Omental fat pad (tissue), 4 donors: ENCODE data around the gene PRKCD. TPM values are rescaled to one million over a fixed set of nuclear protein-coding genes. Genes with fewer than 3 reads are reported as not detected.

Source experiments
- ATAC-seq: fragments of 150-250 bp; one replicate; pipeline ENCODE4 v1.9.1; 2016; ENCODE audit warnings: mild to moderate bottlenecking, moderate library complexity; ENCODE audit not compliant: low FRiP score
- DNase-seq: peaks from one replicate; pipeline ENCODE4 v3.0.0-alpha.2; 2019; ENCODE audit warnings: low spot score
- total RNA-seq, 4 donors: library from RNA; depleted of rRNA; stranded (reverse); fragments of >200 nt; gene quantifications; one replicate each; pipeline ENCODE4 v1.1.0, GENCODE V29; 2016
- TF ChIP-seq, protein P1 (sequence below), 3 donors: fragments of 450-650 bp; IDR thresholded peaks; one replicate each; pipeline ENCODE4 v1.5.1; 2016 to 2017; ENCODE audit warnings: antibody characterized with exemption in 3 of 3, mild to moderate bottlenecking in 3 of 3, moderate library complexity in 2 of 3

The PRKCD gene
- total RNA-seq, 4 donors from 2014 or later: 21.5 to 39.9 (median 30.3) TPM

DNA sequence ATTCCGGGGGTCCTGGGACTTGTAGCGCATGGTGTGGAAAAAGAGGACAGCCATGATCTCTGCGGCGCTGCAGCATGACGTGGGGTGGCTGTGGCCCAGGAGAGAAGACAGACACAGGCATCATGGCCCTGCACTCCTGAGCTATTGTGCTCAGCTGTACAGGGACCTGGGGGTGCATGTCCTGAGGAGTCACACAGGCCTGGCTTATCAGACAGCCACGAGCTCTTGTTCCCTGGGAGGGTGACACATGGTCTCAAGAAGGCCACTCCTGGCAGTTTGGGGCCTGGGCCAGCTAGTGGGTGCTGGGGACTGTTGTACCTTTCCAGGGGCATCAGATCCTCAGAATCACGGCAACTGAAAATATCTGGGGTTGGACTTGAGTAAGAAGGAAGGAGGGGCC, 81.1 kb downstream of the PRKCD start:
- ATAC-seq (no peak), DNase-seq (no peak)
- TF ChIP-seq, protein P1, sequence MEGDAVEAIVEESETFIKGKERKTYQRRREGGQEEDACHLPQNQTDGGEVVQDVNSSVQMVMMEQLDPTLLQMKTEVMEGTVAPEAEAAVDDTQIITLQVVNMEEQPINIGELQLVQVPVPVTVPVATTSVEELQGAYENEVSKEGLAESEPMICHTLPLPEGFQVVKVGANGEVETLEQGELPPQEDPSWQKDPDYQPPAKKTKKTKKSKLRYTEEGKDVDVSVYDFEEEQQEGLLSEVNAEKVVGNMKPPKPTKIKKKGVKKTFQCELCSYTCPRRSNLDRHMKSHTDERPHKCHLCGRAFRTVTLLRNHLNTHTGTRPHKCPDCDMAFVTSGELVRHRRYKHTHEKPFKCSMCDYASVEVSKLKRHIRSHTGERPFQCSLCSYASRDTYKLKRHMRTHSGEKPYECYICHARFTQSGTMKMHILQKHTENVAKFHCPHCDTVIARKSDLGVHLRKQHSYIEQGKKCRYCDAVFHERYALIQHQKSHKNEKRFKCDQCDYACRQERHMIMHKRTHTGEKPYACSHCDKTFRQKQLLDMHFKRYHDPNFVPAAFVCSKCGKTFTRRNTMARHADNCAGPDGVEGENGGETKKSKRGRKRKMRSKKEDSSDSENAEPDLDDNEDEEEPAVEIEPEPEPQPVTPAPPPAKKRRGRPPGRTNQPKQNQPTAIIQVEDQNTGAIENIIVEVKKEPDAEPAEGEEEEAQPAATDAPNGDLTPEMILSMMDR (IDR thresholded peaks at IDR 0.05): no peak

Other genes with a start within 250 kb of the PRKCD start
- gene SFMBT1, start 115.1 kb upstream of the PRKCD start, total RNA-seq: 10 to 100 TPM in 1 of 4 donors, 1 to 10 TPM in 3; 6.5 to 15.3 (median 8.7) TPM
- gene RFT1, start 30.8 kb upstream of the PRKCD start, total RNA-seq: 10 to 100 TPM in 2 of 4 donors, 1 to 10 TPM in 2; 9.1 to 14.0 (median 10.5) TPM
- 100 to 1,000 TPM; 187 to 325 (median 254) TPM for gene TKT, start 94.8 kb downstream of the PRKCD start, total RNA-seq
- 10 to 100 TPM; 18.6 to 30.4 (median 23.4) TPM for gene DCP1A, start 186.3 kb downstream of the PRKCD start, total RNA-seq